Suprapubic skin (tissue), 3 donors: ENCODE results near the gene CBR3.

Experiments
- EP300 ChIP-seq: sonication (generic); formaldehyde crosslinking; IDR thresholded peaks from one replicate; pipeline ENCODE4 v1.6.1; 2017; ENCODE audit warnings: antibody characterized with exemption
- TF ChIP-seq, protein P1 (sequence below), 2 donors: fragments of 200-600 bp in 1 of 2; fragments of 450-650 bp in 1 of 2; sonication (generic) in 1 of 2; IDR thresholded peaks; one replicate each; pipeline ENCODE4 v1.5.1; 2016 to 2019; ENCODE audit warnings: antibody characterized with exemption in 2 of 2, mild to moderate bottlenecking in 1 of 2, moderate library complexity in 1 of 2

DNA sequence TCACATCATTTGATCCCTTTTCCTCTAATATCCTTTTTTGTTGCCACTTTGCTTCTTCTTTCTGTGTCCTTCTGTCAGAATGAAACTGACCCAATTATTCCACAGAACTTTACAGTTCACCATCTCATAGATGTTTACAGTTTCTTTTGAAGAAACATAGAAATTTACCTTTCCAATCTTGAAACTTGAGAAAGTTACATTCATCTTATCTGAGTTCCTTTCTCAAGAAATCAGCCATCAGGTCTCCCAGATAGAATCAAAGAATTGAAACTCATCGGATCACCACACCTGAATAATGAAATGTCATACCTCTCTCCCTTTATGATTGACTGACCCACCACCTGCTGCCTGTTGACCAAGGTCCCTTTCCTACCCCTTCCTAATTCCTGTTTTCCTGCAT, 41.4 kb upstream of the CBR3 start:
- TF ChIP-seq, protein P1, sequence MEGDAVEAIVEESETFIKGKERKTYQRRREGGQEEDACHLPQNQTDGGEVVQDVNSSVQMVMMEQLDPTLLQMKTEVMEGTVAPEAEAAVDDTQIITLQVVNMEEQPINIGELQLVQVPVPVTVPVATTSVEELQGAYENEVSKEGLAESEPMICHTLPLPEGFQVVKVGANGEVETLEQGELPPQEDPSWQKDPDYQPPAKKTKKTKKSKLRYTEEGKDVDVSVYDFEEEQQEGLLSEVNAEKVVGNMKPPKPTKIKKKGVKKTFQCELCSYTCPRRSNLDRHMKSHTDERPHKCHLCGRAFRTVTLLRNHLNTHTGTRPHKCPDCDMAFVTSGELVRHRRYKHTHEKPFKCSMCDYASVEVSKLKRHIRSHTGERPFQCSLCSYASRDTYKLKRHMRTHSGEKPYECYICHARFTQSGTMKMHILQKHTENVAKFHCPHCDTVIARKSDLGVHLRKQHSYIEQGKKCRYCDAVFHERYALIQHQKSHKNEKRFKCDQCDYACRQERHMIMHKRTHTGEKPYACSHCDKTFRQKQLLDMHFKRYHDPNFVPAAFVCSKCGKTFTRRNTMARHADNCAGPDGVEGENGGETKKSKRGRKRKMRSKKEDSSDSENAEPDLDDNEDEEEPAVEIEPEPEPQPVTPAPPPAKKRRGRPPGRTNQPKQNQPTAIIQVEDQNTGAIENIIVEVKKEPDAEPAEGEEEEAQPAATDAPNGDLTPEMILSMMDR (IDR thresholded peaks at IDR 0.05) = no peak
- TF ChIP-seq EP300 = no peak
